Cardiac fibroblast (primary cell): Measurements from ENCODE around the gene RAB11A.

Source experiments
- DNase-seq, 2 donors: peaks; one replicate each; pipeline versions ENCODE4 v3.0.0 to v3.0.0-alpha.2; 2010; ENCODE audit warnings: low read depth in 2 of 2
- H3K4me3 ChIP-seq, 2 donors: replicated peaks in 1 of 2; 1 replicate in 1 of 2; 2 replicates in 1 of 2; pipeline ENCODE4 v1.5.1; 2011; ENCODE audit warnings: low read depth in 2 of 2, low read length in 2 of 2, mild to moderate bottlenecking in 2 of 2, moderate library complexity in 1 of 2
- TF ChIP-seq, protein P1 (sequence below): IDR thresholded peaks from one replicate; pipeline ENCODE4 v1.5.1; 2011; ENCODE audit warnings: low read depth, mild to moderate bottlenecking, low read length, inconsistent platforms

RAB11A gene

GRCh38 chr15:65935391-65935790, 66.1 kb downstream of the RAB11A start:
- no peak overlapping the region for H3K4me3 ChIP-seq
- TF ChIP-seq, protein P1, sequence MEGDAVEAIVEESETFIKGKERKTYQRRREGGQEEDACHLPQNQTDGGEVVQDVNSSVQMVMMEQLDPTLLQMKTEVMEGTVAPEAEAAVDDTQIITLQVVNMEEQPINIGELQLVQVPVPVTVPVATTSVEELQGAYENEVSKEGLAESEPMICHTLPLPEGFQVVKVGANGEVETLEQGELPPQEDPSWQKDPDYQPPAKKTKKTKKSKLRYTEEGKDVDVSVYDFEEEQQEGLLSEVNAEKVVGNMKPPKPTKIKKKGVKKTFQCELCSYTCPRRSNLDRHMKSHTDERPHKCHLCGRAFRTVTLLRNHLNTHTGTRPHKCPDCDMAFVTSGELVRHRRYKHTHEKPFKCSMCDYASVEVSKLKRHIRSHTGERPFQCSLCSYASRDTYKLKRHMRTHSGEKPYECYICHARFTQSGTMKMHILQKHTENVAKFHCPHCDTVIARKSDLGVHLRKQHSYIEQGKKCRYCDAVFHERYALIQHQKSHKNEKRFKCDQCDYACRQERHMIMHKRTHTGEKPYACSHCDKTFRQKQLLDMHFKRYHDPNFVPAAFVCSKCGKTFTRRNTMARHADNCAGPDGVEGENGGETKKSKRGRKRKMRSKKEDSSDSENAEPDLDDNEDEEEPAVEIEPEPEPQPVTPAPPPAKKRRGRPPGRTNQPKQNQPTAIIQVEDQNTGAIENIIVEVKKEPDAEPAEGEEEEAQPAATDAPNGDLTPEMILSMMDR = no peak
- no peak for DNase-seq

GRCh38 chr15:65936282-65936681, 67.0 kb downstream of the RAB11A start:
- TF ChIP-seq, protein P1 = no peak
- no peak for DNase-seq
- no peak overlapping the region for H3K4me3 ChIP-seq

- TF ChIP-seq, protein P1 = no peak
- no peak for DNase-seq
- H3K4me3 ChIP-seq = no peak overlapping the region
Measured at GRCh38 chr15:65937054-65937453, 67.8 kb downstream of the RAB11A start.

DNA sequence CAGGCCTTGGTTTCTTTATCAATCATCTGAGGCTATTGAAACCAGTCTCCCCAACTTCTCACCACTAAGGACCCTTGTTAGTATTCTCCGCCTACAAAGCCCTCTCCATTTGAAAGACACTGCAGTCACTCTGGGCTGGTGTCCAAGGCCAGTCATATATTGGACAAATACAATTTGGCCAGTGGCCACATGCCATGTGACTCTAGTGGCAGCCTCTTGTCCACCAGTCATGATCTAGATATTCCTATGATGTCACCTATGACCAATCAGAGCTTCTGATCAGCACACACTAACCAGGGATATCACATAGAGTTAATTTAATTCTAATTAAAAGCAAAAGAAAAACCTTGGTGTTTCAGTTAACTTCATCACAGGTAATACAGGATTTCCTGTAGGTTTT, 68.2 kb downstream of the RAB11A start:
- no peak overlapping the region for H3K4me3 ChIP-seq
- TF ChIP-seq, protein P1 = no peak
- DNase-seq = peak in 1 of 2 donors; percentile 37

DNA sequence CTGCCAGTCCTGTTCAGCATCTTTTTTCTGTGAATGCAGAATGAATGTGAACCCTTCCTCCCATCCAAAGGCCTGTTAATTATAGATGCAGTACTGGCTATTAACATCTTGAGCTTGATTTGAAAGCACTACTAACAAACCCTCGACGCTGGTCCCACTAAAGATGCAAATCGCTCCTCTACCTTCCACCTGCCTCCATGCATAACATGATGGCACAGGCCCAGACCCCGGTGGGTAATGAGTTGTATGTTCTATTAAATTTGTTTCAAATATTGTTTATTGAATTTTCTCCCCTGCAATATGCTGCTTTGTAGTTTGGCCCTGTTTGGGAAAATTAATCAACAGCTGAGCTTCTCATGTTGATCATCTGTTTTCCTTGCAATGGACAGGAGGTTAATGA, 69.3 kb downstream of the RAB11A start:
- H3K4me3 ChIP-seq = no peak overlapping the region
- TF ChIP-seq, protein P1 = no peak

DNA sequence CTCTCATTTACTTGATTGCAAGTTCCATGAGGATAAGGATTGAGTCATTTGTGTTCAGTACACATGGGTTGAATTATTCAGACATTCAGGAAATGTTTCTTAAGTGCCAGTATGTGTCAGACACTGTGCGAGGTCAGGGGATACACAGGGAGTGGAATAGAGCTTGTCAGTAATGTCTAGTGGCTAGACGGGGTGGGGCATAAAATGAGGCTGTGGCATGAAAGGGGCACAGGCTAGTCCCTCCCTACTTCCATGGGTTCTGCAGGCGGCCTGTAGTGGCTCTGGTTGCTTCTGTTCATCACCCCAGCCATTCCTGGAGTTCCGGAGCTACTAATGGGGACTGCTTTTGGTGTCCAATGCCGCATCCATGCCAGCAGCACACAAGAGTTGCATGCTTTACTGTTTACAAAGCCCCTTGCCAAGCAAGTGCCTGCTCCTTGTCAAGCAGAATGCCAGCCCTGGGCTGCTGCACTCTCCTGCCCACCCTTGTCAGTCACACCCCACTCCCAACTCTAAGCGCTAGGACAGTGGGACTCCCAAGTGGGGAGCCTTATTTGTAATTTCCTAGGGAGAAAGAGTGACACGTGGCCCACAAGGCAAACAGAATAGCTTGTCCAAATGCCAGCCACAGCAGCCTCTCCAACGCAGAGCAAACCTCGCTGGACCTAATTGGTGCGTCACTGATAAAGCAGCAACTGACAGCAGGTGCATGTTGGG, 70.8 kb downstream of the RAB11A start:
- TF ChIP-seq, protein P1 = no peak
- DNase-seq = peak; percentile 77 to 92
- no peak overlapping the region for H3K4me3 ChIP-seq

More for the DNA sequence above, 69.3 kb downstream of the RAB11A start:
- DNase-seq = no peak

DNA sequence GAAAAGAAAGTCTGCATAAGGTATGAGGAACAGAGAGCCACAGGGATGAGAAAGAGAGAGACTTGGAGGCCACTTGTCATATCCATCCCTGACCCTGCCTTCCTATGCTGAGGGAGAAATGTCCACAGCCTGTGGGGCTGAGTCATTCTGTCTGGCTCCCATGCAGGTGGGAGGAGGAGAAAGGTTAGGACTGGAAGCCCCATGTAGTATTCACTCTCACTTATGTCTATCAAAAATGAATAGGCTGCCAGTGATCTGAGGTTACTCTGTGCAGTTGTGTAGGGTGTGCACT, 71.3 kb downstream of the RAB11A start:
- DNase-seq = peak in 1 of 2 donors; percentile 35
- TF ChIP-seq, protein P1 = no peak
- H3K4me3 ChIP-seq = no peak overlapping the region
